GM23338 (cell line): ENCODE data around the gene PCP2. TPM values are rescaled to one million over a fixed set of nuclear protein-coding genes. Genes with fewer than 3 reads are reported as not detected.

Source experiments
- ATAC-seq: fragments of 200-7000 bp; cut with Tn5 transposase; 3 replicates; pipeline ENCODE4 v1.9.1; 2020
- DNase-seq: peaks from one replicate; pipeline ENCODE4 v3.0.0-alpha.2; 2015; ENCODE audit warnings: low spot score
- H2AFZ ChIP-seq: fragments of 200-600 bp; sonication (generic); 2 replicates; pipeline ENCODE4 v1.8.0; 2016; ENCODE audit warnings: antibody characterized with exemption, mild to moderate bottlenecking, moderate library complexity
- H3F3A ChIP-seq: fragments of 200-600 bp; sonication (generic); replicated peaks from 2 replicates; pipeline ENCODE4 v1.8.0; 2017; ENCODE audit warnings: antibody characterized with exemption, mixed run types, low read depth
- H3K27ac ChIP-seq: fragments of 200-600 bp; sonication (generic); 2 replicates; pipeline ENCODE4 v1.6.1; 2016; ENCODE audit warnings: low read depth
- H3K27me3 ChIP-seq: fragments of 200-600 bp; sonication (generic); 2 replicates; pipeline ENCODE4 v1.8.0; 2016; ENCODE audit warnings: mild to moderate bottlenecking, mixed run types, moderate library complexity; ENCODE audit not compliant: insufficient read depth
- H3K36me3 ChIP-seq: fragments of 200-600 bp; sonication (generic); 2 replicates; pipeline ENCODE4 v1.8.0; 2016; ENCODE audit warnings: mild to moderate bottlenecking; ENCODE audit not compliant: insufficient read depth
- H3K4me1 ChIP-seq: fragments of 200-600 bp; sonication (generic); 2 replicates; pipeline ENCODE4 v1.8.0; 2016; ENCODE audit warnings: mild to moderate bottlenecking, moderate library complexity; ENCODE audit not compliant: insufficient read depth
- H3K4me2 ChIP-seq: fragments of 200-600 bp; sonication (generic); 2 replicates; pipeline ENCODE4 v1.7.1; 2017; ENCODE audit warnings: mixed run types
- H3K4me3 ChIP-seq: fragments of 200-600 bp; sonication (generic); 2 replicates; pipeline ENCODE4 v1.6.1; 2016; ENCODE audit warnings: mixed run types
- H3K79me2 ChIP-seq: fragments of 200-600 bp; sonication (generic); replicated peaks from 2 replicates; pipeline ENCODE4 v1.8.0; 2017; ENCODE audit warnings: mild to moderate bottlenecking; ENCODE audit not compliant: insufficient read depth
- H3K9me2 ChIP-seq: fragments of 200-600 bp; sonication (generic); 2 replicates; pipeline ENCODE4 v1.8.0; 2017; ENCODE audit not compliant: insufficient read depth
- H4K20me1 ChIP-seq: fragments of 200-600 bp; sonication (generic); replicated peaks from 2 replicates; pipeline ENCODE4 v1.8.0; 2017; ENCODE audit warnings: mild to moderate bottlenecking; ENCODE audit not compliant: insufficient read depth
- H3K27ac Mint-ChIP-seq: 2 replicates; pipeline ENCODE4 v1.8.0; 2020; ENCODE audit warnings: inconsistent platforms, mild to moderate bottlenecking, moderate library complexity, mixed read lengths
- H3K27me3 Mint-ChIP-seq: 3 replicates; pipeline ENCODE4 v1.8.0; 2022; ENCODE audit warnings: low read depth, mild to moderate bottlenecking, moderate library complexity, mixed read lengths, inconsistent platforms; ENCODE audit not compliant: insufficient read depth, poor library complexity
- H3K36me3 Mint-ChIP-seq: 3 replicates; pipeline ENCODE4 v1.8.0; 2021; ENCODE audit warnings: low read depth, mild to moderate bottlenecking, inconsistent platforms, moderate library complexity, mixed read lengths
- H3K4me1 Mint-ChIP-seq: 3 replicates; pipeline ENCODE4 v1.8.0; 2020; ENCODE audit warnings: mild to moderate bottlenecking, inconsistent platforms, mixed read lengths
- H3K4me3 Mint-ChIP-seq: 3 replicates; pipeline ENCODE4 v1.8.0; 2021; ENCODE audit warnings: moderate library complexity, mild to moderate bottlenecking, inconsistent platforms, mixed read lengths
- H3K9me3 Mint-ChIP-seq: 3 replicates; pipeline ENCODE4 v1.8.0; 2020; ENCODE audit warnings: moderate library complexity, mild to moderate bottlenecking, inconsistent platforms, mixed read lengths
- CREB1 ChIP-seq: fragments of 250-450 bp; sonication (Bioruptor Pico); IDR thresholded peaks from 2 replicates; pipeline ENCODE4 v1.5.0; 2020; ENCODE audit warnings: low read depth, mild to moderate bottlenecking, moderate library complexity
- CTCF ChIP-seq, 2 experiments: fragments of 200-600 bp in 1 of 2; sonication (generic) in 1 of 2; conservative IDR thresholded peaks; 2 replicates each; pipeline versions ENCODE4 v1.5.1 to v1.6.1; 2016 to 2017; ENCODE audit warnings: antibody characterized with exemption in 2 of 2, low read depth in 2 of 2, mild to moderate bottlenecking in 2 of 2, moderate library complexity in 1 of 2
- ETS1 ChIP-seq: IDR thresholded peaks from 2 replicates; pipeline ENCODE4 v1.6.1; 2016; ENCODE audit warnings: antibody characterized with exemption
- EZH2 ChIP-seq: fragments of 200-600 bp; sonication (generic); IDR thresholded peaks from one replicate; pipeline ENCODE4 v1.8.0; 2017; ENCODE audit warnings: antibody characterized with exemption, mild to moderate bottlenecking, low read depth; ENCODE audit not compliant: unreplicated experiment
- EZH2phosphoT487 ChIP-seq: fragments of 200-600 bp; sonication (generic); IDR thresholded peaks from one replicate; pipeline ENCODE4 v1.8.1; 2018; ENCODE audit warnings: antibody characterized with exemption; ENCODE audit not compliant: unreplicated experiment
- JUNB ChIP-seq: IDR thresholded peaks from one replicate; pipeline ENCODE4 v1.6.1; 2016; ENCODE audit warnings: antibody characterized with exemption; ENCODE audit not compliant: unreplicated experiment
- NANOG ChIP-seq: IDR thresholded peaks from 2 replicates; pipeline ENCODE4 v1.6.1; 2016; ENCODE audit warnings: antibody characterized with exemption, borderline replicate concordance
- POLR2AphosphoS5 ChIP-seq: IDR thresholded peaks from 2 replicates; pipeline ENCODE4 v1.6.1; 2016; ENCODE audit warnings: antibody characterized with exemption, low read depth
- REST ChIP-seq: IDR thresholded peaks from one replicate; pipeline ENCODE4 v1.6.1; 2018; ENCODE audit warnings: antibody characterized with exemption; ENCODE audit not compliant: unreplicated experiment
- STAT1 ChIP-seq: IDR thresholded peaks from one replicate; pipeline ENCODE4 v1.6.1; 2016; ENCODE audit warnings: antibody characterized with exemption; ENCODE audit not compliant: unreplicated experiment
- ZNF114 ChIP-seq: fragments of 250-450 bp; sonication (Bioruptor Pico); IDR thresholded peaks from 2 replicates; pipeline ENCODE4 v1.5.0; 2020; ENCODE audit warnings: mild to moderate bottlenecking, moderate library complexity
- ZNF331 ChIP-seq: fragments of 250-450 bp; sonication (Bioruptor Pico); IDR thresholded peaks from 2 replicates; pipeline ENCODE4 v1.5.0; 2020; ENCODE audit warnings: low read depth, mild to moderate bottlenecking, moderate library complexity
- ZNF462 ChIP-seq: fragments of 250-450 bp; sonication (Bioruptor Pico); IDR thresholded peaks from 2 replicates; pipeline ENCODE4 v1.5.0; 2020; ENCODE audit warnings: mild to moderate bottlenecking, moderate library complexity
- polyA plus RNA-seq: library from polyadenylated mRNA; unstranded; fragments of >200 nt; fragmentation: Nextera tagmentation; extraction: Ambion mirVana; gene quantifications from 2 replicates; pipeline ENCODE4 v1.2.1, GENCODE V29; 2016
- total RNA-seq: library from RNA; depleted of rRNA; stranded (reverse); fragments of >200 nt; shearing (Covaris generic); gene quantifications from 2 replicates; pipeline ENCODE4 v1.2.3, GENCODE V29; 2014

The PCP2 gene
- total and polyA plus RNA-seq, 2 experiments from 2014 or later = not detected

- peaks cover 34% of the 10 kb centered on the region for H3K36me3 Mint-ChIP-seq
- no peak overlapping the region for H3K27ac ChIP-seq
- no peak overlapping the region for H3K4me2 ChIP-seq
- DNase-seq (no peak), ATAC-seq (no peak)
- no peak overlapping the region for H3K4me3 Mint-ChIP-seq
- H3K4me1 ChIP-seq = no peaks in the 10 kb centered on the region
- H3F3A ChIP-seq = no peaks in the 10 kb centered on the region
- no peak overlapping the region for H3K4me3 ChIP-seq
- H4K20me1 ChIP-seq = no peaks in the 10 kb centered on the region; the same call in none of the 2 replicates
- H3K27me3 Mint-ChIP-seq = peaks cover 12% of the 10 kb centered on the region
- no peaks in the 10 kb centered on the region for H3K9me2 ChIP-seq
- no peaks in the 10 kb centered on the region for H3K9me3 Mint-ChIP-seq
- no peaks in the 10 kb centered on the region for H3K27me3 ChIP-seq
- no peaks in the 10 kb centered on the region; the same call in 1 of the 2 replicates for H3K36me3 ChIP-seq
- no peak for TF ChIP-seq ETS1
- no peak for TF ChIP-seq POLR2AphosphoS5
- TF ChIP-seq CREB1 = no peak
- no peak for TF ChIP-seq STAT1
- no peak for TF ChIP-seq ZNF331 (CRISPR knock-in tag)
- TF ChIP-seq ZNF114 (CRISPR knock-in tag) = no peak
- TF ChIP-seq CTCF (conservative IDR thresholded peaks at IDR 0.05; ENCODE audit: low read depth in 2 of 2) = no peak
- no peak for TF ChIP-seq REST
- TF ChIP-seq ZNF462 (CRISPR knock-in tag) = no peak
- no peak for TF ChIP-seq NANOG
- TF ChIP-seq EZH2phosphoT487 = no peak
- no peak for TF ChIP-seq JUNB
- TF ChIP-seq EZH2 = no peak
- H3K4me1 Mint-ChIP-seq = no peaks in the 10 kb centered on the region
- no peak overlapping the region for H2AFZ ChIP-seq
- H3K27ac Mint-ChIP-seq = no peak overlapping the region
- H3K79me2 ChIP-seq = no peaks in the 10 kb centered on the region
These were observed 13.7 kb downstream of the PCP2 start for GRCh38 chr19:7619671-7620441.
